GM18909 (cell line): ENCODE measurements around the gene PRR7.

ENCODE experiments used
- ATAC-seq: cut with Tn5 transposase; IDR thresholded peaks from one replicate; pipeline ENCODE4 v1.9.1; 2021; ENCODE audit warnings: mild to moderate bottlenecking; ENCODE audit not compliant: unreplicated experiment, poor library complexity

PRR7 gene

DNA sequence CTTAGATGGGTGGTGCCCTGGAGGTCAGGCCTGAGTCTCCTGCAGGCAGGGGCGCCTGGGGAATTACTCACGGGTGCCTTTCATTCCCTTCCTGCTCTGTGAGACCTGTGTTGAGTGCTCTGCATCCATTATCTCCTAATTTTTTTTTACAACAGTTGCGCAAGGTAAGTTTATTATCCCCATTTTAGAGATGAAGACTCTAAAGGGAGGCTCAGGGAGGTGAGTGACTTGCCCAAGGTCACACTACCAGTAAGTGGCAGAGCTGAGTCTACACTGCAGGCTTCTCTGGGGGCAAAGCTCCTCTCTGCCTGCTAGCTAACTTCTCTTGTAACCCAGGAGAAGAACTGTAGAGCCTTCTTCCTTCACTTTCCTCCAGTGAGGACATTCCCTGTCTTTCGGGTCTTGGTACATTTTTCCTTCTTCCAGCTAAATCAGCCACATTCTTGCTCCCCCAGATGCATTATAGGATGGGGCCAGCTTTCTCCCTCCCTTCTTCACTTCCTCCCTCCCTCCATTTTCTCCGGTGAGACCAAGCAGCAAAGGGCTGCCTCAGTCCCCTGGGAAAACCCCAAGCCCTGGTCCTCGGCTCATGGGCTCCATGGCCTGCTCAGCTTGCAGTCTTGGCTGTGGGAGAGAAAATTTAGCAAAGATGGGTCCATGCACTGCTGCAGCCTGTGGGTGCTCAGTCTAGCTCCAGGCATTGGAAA, 1.8 kb downstream of the PRR7 start:
- no peak for ATAC-seq

GRCh38 chr5:177449140-177450061, 2.8 kb downstream of the PRR7 start:
- ATAC-seq: no peak

DNA sequence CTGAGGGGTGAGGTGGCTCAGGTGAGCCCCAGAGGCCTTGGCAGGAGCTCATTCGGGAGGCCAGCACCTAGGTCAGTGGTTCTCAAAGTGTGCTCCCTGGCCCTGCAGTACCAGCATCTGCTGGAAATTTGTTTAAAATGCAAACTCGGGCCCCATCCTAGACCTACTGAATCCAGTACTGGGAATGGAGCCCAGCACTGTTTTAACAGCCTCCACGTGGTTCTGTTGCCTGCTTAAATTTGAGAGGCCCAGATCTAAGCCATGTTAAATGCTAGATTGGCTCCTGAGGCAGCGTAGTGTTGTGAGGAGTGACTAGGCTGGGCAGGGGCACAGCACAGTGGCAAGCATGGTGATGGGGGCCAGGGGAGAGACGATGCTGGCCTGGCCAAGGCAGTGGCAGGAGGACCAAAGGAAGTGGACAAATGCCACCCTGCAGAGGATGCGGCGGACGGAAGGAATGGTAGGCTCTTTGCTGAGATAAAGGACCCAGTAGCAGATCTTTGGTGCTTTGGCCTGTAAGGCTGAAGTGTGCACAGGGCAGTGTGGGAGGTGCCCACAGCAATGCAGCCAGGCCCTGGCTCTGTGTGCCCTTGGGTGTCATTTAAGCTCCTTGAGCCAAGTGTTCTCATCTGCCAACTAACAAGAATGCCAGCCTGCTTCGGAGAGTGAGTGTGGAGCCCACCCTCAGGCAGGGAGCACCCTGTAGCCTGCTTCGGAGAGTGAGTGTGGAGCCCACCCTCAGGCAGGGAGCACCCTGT, 4.2 kb downstream of the PRR7 start:
- no peak for ATAC-seq

DNA sequence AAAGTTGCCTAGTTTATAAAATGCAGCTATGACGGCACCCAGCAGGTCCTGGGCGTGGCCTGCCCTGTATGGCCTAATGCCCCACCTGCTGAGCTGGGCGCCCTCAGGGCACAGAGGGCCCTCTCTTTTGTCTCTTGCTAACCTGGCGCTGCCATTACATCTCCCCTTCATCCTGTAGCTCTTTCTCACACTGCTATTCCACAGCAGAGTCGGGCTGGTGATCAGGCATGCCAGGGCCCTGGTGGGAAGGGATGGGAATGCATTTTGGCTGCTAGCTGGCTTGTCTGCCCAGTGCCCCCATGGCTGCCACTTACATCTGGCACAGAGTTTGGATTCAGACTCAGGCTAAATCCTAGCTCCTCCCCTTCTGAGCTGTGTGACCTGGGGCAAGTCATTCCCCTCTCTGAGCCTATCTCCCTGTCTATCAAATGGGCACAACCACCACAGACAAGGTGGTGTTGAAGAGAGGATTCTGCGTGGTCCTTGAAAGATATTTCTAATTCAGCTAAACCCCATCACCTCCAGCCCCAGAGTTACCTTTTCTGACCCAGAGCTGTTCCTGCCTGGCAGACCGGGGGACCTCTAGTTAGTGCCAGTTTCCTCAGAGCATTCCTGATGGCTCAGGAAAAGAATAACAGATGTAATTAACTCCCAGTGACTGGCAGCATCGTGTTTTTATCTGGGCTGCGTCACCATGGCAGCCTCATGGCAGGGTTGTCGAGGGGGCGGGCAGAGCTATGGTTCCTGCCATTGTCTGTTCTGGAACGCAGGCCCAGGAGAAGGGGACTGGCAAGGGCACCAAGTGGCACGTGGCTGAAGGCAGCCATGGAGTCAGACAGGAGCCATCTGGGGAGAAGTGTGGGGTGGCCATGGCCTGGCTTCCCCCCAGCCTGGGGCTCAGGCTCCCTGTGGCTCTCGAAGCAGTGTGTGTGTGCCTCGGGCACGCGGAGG, 6.3 kb downstream of the PRR7 start:
- no peak for ATAC-seq

- peak; percentile 3 for ATAC-seq
These were observed 7.3 kb downstream of the PRR7 start for GRCh38 chr5:177453852-177454396.

GRCh38 chr5:177454397-177455035, 7.9 kb downstream of the PRR7 start:
- ATAC-seq: peak; percentile 56

DNA sequence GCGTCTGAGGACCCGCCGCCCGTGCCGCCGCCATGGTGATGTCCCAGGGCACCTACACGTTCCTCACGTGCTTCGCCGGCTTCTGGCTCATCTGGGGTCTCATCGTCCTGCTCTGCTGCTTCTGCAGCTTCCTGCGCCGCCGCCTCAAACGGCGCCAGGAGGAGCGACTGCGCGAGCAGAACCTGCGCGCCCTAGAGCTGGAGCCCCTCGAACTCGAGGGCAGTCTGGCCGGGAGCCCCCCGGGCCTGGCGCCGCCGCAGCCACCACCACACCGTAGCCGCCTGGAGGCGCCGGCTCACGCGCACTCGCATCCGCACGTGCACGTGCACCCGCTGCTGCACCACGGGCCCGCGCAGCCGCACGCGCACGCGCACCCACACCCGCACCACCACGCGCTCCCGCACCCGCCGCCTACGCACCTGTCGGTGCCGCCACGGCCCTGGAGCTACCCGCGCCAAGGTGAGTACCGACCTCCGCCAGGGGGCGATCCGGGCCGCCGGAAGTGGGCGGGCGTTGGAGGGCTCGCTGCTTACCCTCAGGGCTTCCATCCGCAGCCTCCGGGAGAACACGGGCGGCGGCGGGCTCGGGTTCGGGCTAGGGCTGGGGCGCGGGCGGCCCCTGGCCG, 8.5 kb downstream of the PRR7 start:
- ATAC-seq: peak; percentile 52

- ATAC-seq: peak; percentile 15
These were observed 9.3 kb downstream of the PRR7 start for GRCh38 chr5:177455661-177456590.

DNA sequence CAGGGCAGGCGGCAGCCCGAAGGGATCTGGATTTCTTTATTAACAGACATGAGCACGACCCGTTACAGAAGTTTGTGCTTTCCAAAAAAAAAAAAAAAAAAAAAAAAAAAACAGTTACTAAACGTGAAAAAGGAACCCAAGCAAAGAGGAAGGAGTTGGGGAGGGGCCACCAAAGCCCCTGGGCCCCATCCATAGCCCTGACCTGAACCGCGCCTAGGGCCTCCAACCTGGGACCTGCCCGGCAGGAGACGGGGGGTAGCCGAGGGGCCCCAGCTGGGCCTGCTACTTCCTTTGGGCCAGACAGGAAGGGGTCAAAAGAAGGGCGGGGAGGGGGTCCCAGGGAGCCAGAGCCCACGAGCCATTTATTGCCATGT, 10.0 kb downstream of the PRR7 start:
- ATAC-seq: no peak

- no peak for ATAC-seq
These were observed 10.6 kb downstream of the PRR7 start for GRCh38 chr5:177456976-177457851.

GRCh38 chr5:177457852-177458681, 11.5 kb downstream of the PRR7 start:
- no peak for ATAC-seq

DNA sequence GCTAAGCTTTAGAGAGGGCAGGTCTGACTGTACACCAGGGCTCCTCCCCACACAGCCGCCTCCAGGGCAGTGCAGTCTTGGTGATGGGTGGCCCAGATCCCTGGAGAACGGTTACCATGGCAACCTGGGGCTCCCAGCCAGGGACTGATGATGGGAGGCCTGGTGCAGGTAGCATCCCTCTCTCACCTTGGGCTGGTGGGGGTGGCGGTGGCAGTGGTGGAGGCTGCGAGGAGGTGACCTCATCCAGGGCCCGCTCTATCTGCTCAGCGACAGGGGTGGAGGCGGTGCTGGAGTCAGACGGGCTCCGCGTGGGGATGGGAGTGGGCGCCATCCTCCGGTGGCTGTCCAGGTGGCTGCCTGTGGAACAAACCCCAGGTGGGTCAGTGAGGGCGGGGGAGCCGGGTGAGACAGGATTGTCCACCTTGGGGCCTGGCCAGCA, 12.3 kb downstream of the PRR7 start:
- no peak for ATAC-seq

- ATAC-seq: no peak
These were observed 12.7 kb downstream of the PRR7 start for GRCh38 chr5:177459357-177459756.

- ATAC-seq: no peak
These were observed 13.4 kb downstream of the PRR7 start for GRCh38 chr5:177459819-177460628.
